NCI-H1105 (cell line): ENCODE measurements around the gene TMEM258.

Source experiments
- DNase-seq: peaks from one replicate; lab custom pipeline; 2025; lab: John Stamatoyannopoulos, UW

TMEM258 gene

GRCh38 chr11:61739966-61740365 is 52.4 kb downstream of the TMEM258 start:
- no peak for DNase-seq

- DNase-seq = no peak
These were observed 53.0 kb downstream of the TMEM258 start for GRCh38 chr11:61739413-61739812.
